ENCODE measurements around the gene MRPL53.

MRPL53 gene

DNA sequence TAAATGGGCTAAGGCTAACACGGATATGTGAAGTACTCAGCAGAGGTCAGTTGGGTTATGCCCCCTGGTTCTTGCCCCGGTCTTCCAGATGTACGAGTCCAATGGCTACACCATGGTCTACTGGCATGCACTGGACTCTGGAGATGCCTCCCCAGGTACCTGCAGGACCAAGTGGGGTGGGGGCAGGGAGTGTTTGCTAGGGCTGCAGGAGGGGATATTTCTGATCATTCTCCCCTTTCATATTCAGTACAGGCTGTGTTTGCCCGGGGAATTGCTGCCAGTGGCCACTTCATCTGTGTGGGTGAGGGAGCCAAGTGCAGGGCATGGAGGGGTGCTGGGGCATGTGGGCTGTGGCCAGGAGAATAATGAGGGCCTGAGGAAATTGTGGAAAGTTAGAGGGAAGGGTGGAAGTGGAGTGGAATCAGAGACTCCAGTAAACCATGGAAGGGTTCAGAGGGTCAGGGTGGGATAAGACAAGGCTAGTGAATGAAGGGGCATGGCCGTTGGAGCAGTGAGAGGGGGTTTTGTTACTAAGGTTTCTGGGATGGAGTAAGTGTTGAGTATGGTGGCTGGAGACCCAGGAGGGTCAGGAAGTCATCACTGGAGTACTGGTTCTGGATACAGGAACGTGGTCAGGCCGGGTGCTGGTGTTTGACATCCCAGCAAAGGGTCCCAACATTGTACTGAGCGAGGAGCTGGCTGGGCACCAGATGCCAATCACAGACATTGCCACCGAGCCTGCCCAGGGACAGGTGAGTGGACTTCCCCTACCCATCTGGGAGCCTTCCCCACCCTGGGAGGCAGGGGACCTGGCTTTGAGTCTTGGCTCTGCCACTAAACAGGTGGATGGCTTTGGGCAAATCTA, 49.0 kb downstream of the MRPL53 start (continued):
- TF ChIP-seq, protein P1, sequence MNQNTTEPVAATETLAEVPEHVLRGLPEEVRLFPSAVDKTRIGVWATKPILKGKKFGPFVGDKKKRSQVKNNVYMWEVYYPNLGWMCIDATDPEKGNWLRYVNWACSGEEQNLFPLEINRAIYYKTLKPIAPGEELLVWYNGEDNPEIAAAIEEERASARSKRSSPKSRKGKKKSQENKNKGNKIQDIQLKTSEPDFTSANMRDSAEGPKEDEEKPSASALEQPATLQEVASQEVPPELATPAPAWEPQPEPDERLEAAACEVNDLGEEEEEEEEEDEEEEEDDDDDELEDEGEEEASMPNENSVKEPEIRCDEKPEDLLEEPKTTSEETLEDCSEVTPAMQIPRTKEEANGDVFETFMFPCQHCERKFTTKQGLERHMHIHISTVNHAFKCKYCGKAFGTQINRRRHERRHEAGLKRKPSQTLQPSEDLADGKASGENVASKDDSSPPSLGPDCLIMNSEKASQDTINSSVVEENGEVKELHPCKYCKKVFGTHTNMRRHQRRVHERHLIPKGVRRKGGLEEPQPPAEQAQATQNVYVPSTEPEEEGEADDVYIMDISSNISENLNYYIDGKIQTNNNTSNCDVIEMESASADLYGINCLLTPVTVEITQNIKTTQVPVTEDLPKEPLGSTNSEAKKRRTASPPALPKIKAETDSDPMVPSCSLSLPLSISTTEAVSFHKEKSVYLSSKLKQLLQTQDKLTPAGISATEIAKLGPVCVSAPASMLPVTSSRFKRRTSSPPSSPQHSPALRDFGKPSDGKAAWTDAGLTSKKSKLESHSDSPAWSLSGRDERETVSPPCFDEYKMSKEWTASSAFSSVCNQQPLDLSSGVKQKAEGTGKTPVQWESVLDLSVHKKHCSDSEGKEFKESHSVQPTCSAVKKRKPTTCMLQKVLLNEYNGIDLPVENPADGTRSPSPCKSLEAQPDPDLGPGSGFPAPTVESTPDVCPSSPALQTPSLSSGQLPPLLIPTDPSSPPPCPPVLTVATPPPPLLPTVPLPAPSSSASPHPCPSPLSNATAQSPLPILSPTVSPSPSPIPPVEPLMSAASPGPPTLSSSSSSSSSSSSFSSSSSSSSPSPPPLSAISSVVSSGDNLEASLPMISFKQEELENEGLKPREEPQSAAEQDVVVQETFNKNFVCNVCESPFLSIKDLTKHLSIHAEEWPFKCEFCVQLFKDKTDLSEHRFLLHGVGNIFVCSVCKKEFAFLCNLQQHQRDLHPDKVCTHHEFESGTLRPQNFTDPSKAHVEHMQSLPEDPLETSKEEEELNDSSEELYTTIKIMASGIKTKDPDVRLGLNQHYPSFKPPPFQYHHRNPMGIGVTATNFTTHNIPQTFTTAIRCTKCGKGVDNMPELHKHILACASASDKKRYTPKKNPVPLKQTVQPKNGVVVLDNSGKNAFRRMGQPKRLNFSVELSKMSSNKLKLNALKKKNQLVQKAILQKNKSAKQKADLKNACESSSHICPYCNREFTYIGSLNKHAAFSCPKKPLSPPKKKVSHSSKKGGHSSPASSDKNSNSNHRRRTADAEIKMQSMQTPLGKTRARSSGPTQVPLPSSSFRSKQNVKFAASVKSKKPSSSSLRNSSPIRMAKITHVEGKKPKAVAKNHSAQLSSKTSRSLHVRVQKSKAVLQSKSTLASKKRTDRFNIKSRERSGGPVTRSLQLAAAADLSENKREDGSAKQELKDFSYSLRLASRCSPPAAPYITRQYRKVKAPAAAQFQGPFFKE (tag by site-specific recombination; IDR thresholded peaks at IDR 0.05; ENCODE audit: borderline replicate concordance), result no peak

Measured in HEK293 (cell line).